Uterus (tissue), 4 donors: ENCODE results near the gene B4GALNT2. TPM values are rescaled to one million over a fixed set of nuclear protein-coding genes. Genes with fewer than 3 reads are reported as not detected.
A peak's percentile ranks its signal among the peaks of the same experiment; 100 is the strongest.

Source experiments
- DNase-seq, 2 donors: peaks; one replicate each; pipeline ENCODE4 v3.0.0-alpha.2; 2019 to 2020
- H3K27ac ChIP-seq, 2 donors: fragments of 200-600 bp; sonication (generic); 1 replicate in 1 of 2; 2 replicates in 1 of 2; pipeline ENCODE4 v1.5.1; 2016 to 2018
- H3K27me3 ChIP-seq, 2 donors: fragments of 200-600 bp; sonication (generic); one replicate each; pipeline ENCODE4 v1.5.1; 2018 to 2019; ENCODE audit warnings: control low read depth in 1 of 2
- H3K36me3 ChIP-seq, 2 donors: fragments of 200-600 bp; sonication (generic); one replicate each; pipeline ENCODE4 v1.5.1; 2019; ENCODE audit warnings: control low read depth in 1 of 2
- H3K4me1 ChIP-seq, 2 donors: fragments of 200-600 bp; sonication (generic); one replicate each; pipeline ENCODE4 v1.5.1; 2018 to 2019; ENCODE audit warnings: control low read depth in 1 of 2
- H3K4me3 ChIP-seq, 2 donors: fragments of 200-600 bp; sonication (generic); 1 replicate in 1 of 2; 2 replicates in 1 of 2; pipeline ENCODE4 v1.5.1; 2018 to 2019; ENCODE audit warnings: mild to moderate bottlenecking in 1 of 2
- H3K9me3 ChIP-seq, 2 donors: fragments of 200-600 bp; sonication (generic); one replicate each; pipeline ENCODE4 v1.5.1; 2019; ENCODE audit warnings: control low read depth in 1 of 2
- POLR2A ChIP-seq, 2 donors: fragments of 450-650 bp; IDR thresholded peaks; one replicate each; pipeline ENCODE4 v1.6.1; 2016; ENCODE audit warnings: antibody characterized with exemption in 2 of 2, mild to moderate bottlenecking in 1 of 2, moderate library complexity in 1 of 2
- intact Hi-C: fragments of 100-400 bp; cut with DNase I; formaldehyde crosslinking; loops from one replicate; pipeline ENCODE4 v1.15.1; 2023; ENCODE audit warnings: low total_unique reads
- total RNA-seq, 4 donors: library from RNA; depleted of rRNA in 3 of 4; stranded (reverse); fragments of >200 nt in 3 of 4; gene quantifications; one replicate each; pipeline versions ENCODE4 v1.1.0 to v1.2.4, GENCODE V29; 2014 to 2023
- TF ChIP-seq, protein P1 (sequence below), 4 experiments: fragments of 200-600 bp in 2 of 4; fragments of 450-650 bp in 2 of 4; sonication (generic) in 2 of 4; IDR thresholded peaks; one replicate each; pipeline ENCODE4 v1.5.1; 2016 to 2019; ENCODE audit warnings: antibody characterized with exemption in 4 of 4, mild to moderate bottlenecking in 2 of 4, moderate library complexity in 1 of 4
- donor health status: DM: yes; HTN: yes; CAD: no.

The B4GALNT2 gene
- total RNA-seq, 4 donors from 2014 or later, result under 0.01 to 0.18 (median 0.07) TPM; not detected in 1

DNA sequence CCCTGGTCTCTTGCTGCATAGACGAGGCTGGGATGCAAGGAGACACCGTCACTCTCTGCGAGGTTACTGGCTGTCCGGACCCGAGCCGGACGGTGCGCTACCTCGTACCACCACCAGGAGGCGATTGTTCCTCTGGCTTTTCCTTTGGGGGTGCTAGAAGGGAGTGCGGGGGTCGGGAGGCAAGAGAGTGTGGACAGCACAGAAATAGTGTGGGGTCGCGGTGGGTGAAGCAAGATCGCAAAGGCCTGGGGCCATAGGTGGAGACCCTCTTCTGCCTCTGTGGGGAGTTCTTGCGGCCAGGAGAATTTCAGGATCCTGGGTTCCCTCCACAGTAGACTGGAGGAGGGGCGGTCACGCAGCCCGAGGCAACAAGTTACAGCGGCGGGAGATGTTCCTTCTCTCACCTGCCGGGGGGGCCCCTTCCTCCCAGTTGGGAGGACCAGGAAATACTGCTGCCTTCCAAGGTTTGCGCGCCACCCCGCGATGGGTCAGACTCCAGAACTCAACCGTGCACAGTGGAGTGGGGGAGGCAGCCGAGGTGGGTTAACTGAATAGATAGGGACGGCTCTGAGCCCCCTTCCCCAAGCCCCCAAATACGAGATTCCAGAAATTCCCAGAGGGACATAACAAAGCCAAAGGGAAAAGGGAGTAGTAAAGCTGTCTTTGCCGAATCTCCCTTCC lies 91.1 kb downstream of the B4GALNT2 start:
- Histone ChIP-seq H3K36me3 (no peaks in the 10 kb centered on the region), H3K4me3 (no peak overlapping the region)

GRCh38 chr17:49224198-49224996 lies 91.8 kb downstream of the B4GALNT2 start:
- Histone ChIP-seq H3K36me3 (no peaks in the 10 kb centered on the region), H3K4me1 (peaks cover 0 to 11% of the 10 kb centered on the region in 2 donors), H3K27me3 (peaks cover 0 to 11% of the 10 kb centered on the region in 2 donors), H3K9me3 (no peaks in the 10 kb centered on the region), H3K27ac (no peak overlapping the region), H3K4me3 (no peak overlapping the region)
- TF ChIP-seq POLR2A (IDR thresholded peaks at IDR 0.05), result no peak
- TF ChIP-seq, protein P1, sequence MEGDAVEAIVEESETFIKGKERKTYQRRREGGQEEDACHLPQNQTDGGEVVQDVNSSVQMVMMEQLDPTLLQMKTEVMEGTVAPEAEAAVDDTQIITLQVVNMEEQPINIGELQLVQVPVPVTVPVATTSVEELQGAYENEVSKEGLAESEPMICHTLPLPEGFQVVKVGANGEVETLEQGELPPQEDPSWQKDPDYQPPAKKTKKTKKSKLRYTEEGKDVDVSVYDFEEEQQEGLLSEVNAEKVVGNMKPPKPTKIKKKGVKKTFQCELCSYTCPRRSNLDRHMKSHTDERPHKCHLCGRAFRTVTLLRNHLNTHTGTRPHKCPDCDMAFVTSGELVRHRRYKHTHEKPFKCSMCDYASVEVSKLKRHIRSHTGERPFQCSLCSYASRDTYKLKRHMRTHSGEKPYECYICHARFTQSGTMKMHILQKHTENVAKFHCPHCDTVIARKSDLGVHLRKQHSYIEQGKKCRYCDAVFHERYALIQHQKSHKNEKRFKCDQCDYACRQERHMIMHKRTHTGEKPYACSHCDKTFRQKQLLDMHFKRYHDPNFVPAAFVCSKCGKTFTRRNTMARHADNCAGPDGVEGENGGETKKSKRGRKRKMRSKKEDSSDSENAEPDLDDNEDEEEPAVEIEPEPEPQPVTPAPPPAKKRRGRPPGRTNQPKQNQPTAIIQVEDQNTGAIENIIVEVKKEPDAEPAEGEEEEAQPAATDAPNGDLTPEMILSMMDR (IDR thresholded peaks at IDR 0.05), result no peak
- DNase-seq, result no peak
- intact Hi-C loops, result loop anchor here (10.0 kb wide), 1 partner anchor 50 kb away; no protein-coding TSS in a partner anchor

More for the DNA sequence above, 91.1 kb downstream of the B4GALNT2 start:
- Histone ChIP-seq H3K27me3 (peaks cover 0 to 11% of the 10 kb centered on the region in 2 donors), H3K27ac (no peak overlapping the region), H3K4me1 (peaks cover 0 to 11% of the 10 kb centered on the region in 2 donors), H3K9me3 (no peaks in the 10 kb centered on the region)
- peak; percentile 34 to 37 for DNase-seq
- TF ChIP-seq, protein P1 (IDR thresholded peaks at IDR 0.05), result peak; percentile 38 to 72 (median 64)
- no peak for TF ChIP-seq POLR2A (IDR thresholded peaks at IDR 0.05)
- intact Hi-C loops, result loop anchor here (10.0 kb wide), 1 partner anchor 49 kb away; no protein-coding TSS in a partner anchor

DNA sequence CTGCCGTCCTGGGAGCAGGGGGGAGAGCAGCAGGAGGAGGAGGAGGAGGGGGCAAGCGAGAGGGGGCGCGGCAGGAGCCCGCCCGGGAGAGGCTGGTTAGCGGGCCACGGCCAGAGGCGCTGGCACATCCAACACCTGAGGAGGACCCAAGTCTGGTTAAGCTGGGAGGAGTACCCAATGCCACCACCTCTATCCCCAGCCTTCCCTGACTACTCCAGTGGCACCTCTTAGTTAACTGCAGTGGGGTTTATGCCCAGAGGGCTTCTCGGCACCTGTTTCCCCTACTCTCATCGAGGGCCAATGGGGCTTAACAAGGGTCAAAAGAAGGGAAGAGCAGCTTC lies 92.4 kb downstream of the B4GALNT2 start:
- no peak for DNase-seq
- intact Hi-C loops, result loop anchor here (10.0 kb wide), 1 partner anchor 50 kb away; no protein-coding TSS in a partner anchor
- Histone ChIP-seq H3K4me1 (peaks cover 0 to 11% of the 10 kb centered on the region in 2 donors), H3K27ac (no peak overlapping the region), H3K4me3 (no peak overlapping the region), H3K9me3 (no peaks in the 10 kb centered on the region), H3K27me3 (peaks cover 0 to 11% of the 10 kb centered on the region in 2 donors), H3K36me3 (no peaks in the 10 kb centered on the region)
- TF ChIP-seq, protein P1 (IDR thresholded peaks at IDR 0.05), result no peak
- no peak for TF ChIP-seq POLR2A (IDR thresholded peaks at IDR 0.05)

GRCh38 chr17:49225554-49226236 lies 93.1 kb downstream of the B4GALNT2 start:
- peaks cover 0 to 11% of the 10 kb centered on the region in 2 donors for H3K4me1 ChIP-seq
- intact Hi-C loops, result loop anchor here (10.0 kb wide), 1 partner anchor 51 kb away; no protein-coding TSS in a partner anchor
- no peak for DNase-seq
- H3K9me3 ChIP-seq, result no peaks in the 10 kb centered on the region
- TF ChIP-seq, protein P1 (IDR thresholded peaks at IDR 0.05), result no peak
- no peak for TF ChIP-seq POLR2A (IDR thresholded peaks at IDR 0.05)
- H3K36me3 ChIP-seq, result no peaks in the 10 kb centered on the region
- H3K27ac ChIP-seq, result no peak overlapping the region
- no peak overlapping the region for H3K4me3 ChIP-seq
- peaks cover 0 to 11% of the 10 kb centered on the region in 2 donors for H3K27me3 ChIP-seq

Other genes with a start within 250 kb of the B4GALNT2 start
- 10 to 100 TPM; 12.8 to 45.9 (median 23.8) TPM for gene ATP5MC1, start 240.0 kb upstream of the B4GALNT2 start, total RNA-seq
- 10 to 100 TPM; 25.0 to 77.9 (median 59.4) TPM for gene UBE2Z, start 224.4 kb upstream of the B4GALNT2 start, total RNA-seq
- gene SNF8, start 187.9 kb upstream of the B4GALNT2 start, total RNA-seq, result 10 to 100 TPM in 3 of 4 donors, 1 to 10 TPM in 1; 6.9 to 64.6 (median 38.4) TPM
- not detected for gene GIP, start 164.2 kb upstream of the B4GALNT2 start, total RNA-seq
- 1 to 10 TPM in 1 of 4 donors, under 1 TPM in 1, not detected in 2; under 0.01 to 1.8 TPM for gene IGF2BP1, start 135.4 kb upstream of the B4GALNT2 start, total RNA-seq
- gene GNGT2, start 77.8 kb downstream of the B4GALNT2 start, total RNA-seq, result 1 to 10 TPM in 2 of 4 donors, not detected in 2; 5.5 to 6.7 TPM
- gene ABI3, start 77.9 kb downstream of the B4GALNT2 start, total RNA-seq, result 10 to 100 TPM in 2 of 4 donors, 1 to 10 TPM in 2; 5.9 to 32.9 (median 13.9) TPM
- gene PHOSPHO1, start 98.0 kb downstream of the B4GALNT2 start, total RNA-seq, result 1 to 10 TPM in 1 of 4 donors, under 1 TPM in 1, not detected in 2; 0.40 to 2.4 TPM
- 10 to 100 TPM; 17.6 to 65.3 (median 36.2) TPM for gene ZNF652, start 229.5 kb downstream of the B4GALNT2 start, total RNA-seq